Stimulated activated naive B cell treated with anti-CD40 and anti-IgM and Interleukin-4, amounts not matched to agents 10 μg/mL and 1 μg/mL and 100 μg/mL, for 72 hours (primary cell): ENCODE measurements around the gene TRAPPC10.

ENCODE experiments used
- ATAC-seq, 2 donors: fragments of 150-1000 bp; cut with Tn5 transposase; replicated peaks; 2 replicates each; pipeline ENCODE4 v1.10.0; 2021; ENCODE audit warnings: moderate library complexity in 1 of 2
- DNase-seq: peaks from one replicate; pipeline ENCODE4 v3.0.0; 2021
- H3K27ac Mint-ChIP-seq: one replicate; pipeline ENCODE4 v1.8.0; 2022; ENCODE audit warnings: mild to moderate bottlenecking, mixed read lengths
- H3K27me3 Mint-ChIP-seq, 2 donors: one replicate each; pipeline ENCODE4 v1.8.0; 2022; ENCODE audit warnings: mixed read lengths in 2 of 2
- H3K36me3 Mint-ChIP-seq, 2 donors: one replicate each; pipeline ENCODE4 v1.8.0; 2022; ENCODE audit warnings: mixed read lengths in 2 of 2, mild to moderate bottlenecking in 1 of 2
- H3K4me1 Mint-ChIP-seq, 2 donors: one replicate each; pipeline ENCODE4 v1.8.0; 2022; ENCODE audit warnings: mixed read lengths in 2 of 2, mild to moderate bottlenecking in 1 of 2
- H3K4me3 Mint-ChIP-seq, 2 donors: one replicate each; pipeline ENCODE4 v1.8.0; 2022; ENCODE audit warnings: mild to moderate bottlenecking in 2 of 2, mixed read lengths in 2 of 2, moderate library complexity in 1 of 2
- H3K9me3 Mint-ChIP-seq, 2 donors: one replicate each; pipeline ENCODE4 v1.8.0; 2022; ENCODE audit warnings: mixed read lengths in 2 of 2, mild to moderate bottlenecking in 1 of 2

TRAPPC10 gene

GRCh38 chr21:44011579-44012473, at the start of gene TRAPPC10:
TSS of gene TRAPPC10 (plus strand) at chr21:44012309. CDS start at chr21:44012494, 185 bp downstream.
- no peaks in the 10 kb centered on the region for H3K9me3 Mint-ChIP-seq
- peak; percentile 80 for DNase-seq
- no peaks in the 10 kb centered on the region for H3K27me3 Mint-ChIP-seq
- H3K36me3 Mint-ChIP-seq, result peaks cover 4 to 24% of the 10 kb centered on the region in 2 donors
- peaks cover 31 to 43% of the 10 kb centered on the region in 2 donors for H3K4me1 Mint-ChIP-seq
- H3K4me3 Mint-ChIP-seq, result peak within 1 kb of the TSS; percentile 89 to 92
- peak; percentile 79 to 82 for ATAC-seq
- H3K27ac Mint-ChIP-seq, result peak within 1 kb of the TSS; percentile 94

DNA sequence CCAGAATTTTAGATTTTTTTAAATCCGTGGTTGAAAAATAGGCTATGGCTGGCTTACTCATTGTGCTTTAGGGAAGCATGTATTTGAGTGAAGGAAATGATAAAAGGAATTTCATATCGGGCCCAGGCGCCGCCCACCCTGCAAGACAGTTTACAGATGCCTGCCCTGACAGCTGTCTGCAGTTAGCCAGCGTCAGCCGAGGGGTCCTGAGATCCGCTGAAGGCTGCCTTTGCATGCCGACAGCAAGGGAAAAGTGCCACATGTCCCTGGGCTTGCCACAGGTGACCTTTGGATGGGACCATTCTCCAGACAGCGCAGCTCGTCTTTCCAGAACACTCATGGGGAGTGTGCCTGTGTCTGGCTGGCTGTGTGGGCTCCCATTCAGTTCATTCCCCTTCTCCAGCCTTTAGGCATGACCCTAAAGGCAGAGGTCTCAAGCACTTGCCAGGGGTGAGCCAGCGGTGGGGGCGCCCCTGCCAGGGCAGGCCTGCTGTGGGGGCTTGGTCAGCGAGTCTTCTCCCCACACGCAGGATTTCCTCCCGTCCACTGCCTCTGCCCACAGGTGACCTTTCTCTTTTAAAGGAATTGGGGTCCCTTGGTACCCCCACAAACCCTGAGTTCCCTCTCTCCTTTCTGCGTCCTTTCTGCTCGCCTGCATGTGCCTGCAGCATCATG, 46.1 kb upstream of the TRAPPC10 start:
- Mint-ChIP-seq H3K4me1 (peaks cover 0 to 18% of the 10 kb centered on the region in 2 donors), H3K27ac (no peak overlapping the region), H3K4me3 (no peak overlapping the region), H3K27me3 (no peaks in the 10 kb centered on the region), H3K9me3 (no peaks in the 10 kb centered on the region), H3K36me3 (peaks cover 31 to 51% of the 10 kb centered on the region in 2 donors)
- ATAC-seq (no peak), DNase-seq (no peak)

DNA sequence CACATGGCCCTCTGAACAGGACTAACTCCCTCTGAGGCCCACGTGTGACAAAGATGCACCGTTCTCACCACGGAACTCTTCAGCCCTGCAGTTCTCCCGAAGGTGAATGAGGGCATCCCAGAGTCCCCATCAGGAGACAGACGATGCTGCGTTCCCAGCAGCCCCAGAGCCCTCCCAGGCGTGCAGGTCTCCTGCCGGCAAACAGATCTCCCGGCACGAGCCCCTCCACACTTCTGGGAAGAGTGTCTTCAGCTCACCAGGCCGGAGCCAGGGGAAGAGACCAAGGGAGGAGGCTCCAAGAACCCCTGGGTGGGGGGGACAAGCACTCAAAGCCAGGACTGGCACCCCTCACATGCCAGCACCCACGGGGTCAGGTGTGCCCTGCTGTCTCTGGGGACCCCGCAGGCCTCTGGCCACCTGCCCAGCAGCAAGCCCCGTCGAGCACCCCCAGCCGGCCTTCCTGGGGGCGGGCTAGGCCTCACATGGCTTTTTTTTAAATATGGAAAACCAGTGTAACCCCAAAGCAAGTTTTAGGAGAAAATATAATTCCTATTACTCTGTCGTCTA, 45.1 kb upstream of the TRAPPC10 start:
- H3K4me1 Mint-ChIP-seq, result peaks cover 0 to 12% of the 10 kb centered on the region in 2 donors
- DNase-seq (no peak), ATAC-seq (no peak)
- H3K27ac Mint-ChIP-seq, result no peak overlapping the region
- peaks cover 37 to 55% of the 10 kb centered on the region in 2 donors for H3K36me3 Mint-ChIP-seq
- H3K27me3 Mint-ChIP-seq, result no peaks in the 10 kb centered on the region
- no peaks in the 10 kb centered on the region for H3K9me3 Mint-ChIP-seq
- H3K4me3 Mint-ChIP-seq, result no peak overlapping the region

GRCh38 chr21:43967981-43968380, 44.1 kb upstream of the TRAPPC10 start:
- H3K27ac Mint-ChIP-seq, result peak overlapping the region; percentile 66
- no peak for ATAC-seq

GRCh38 chr21:43968410-43969114, 43.5 kb upstream of the TRAPPC10 start:
- Mint-ChIP-seq H3K4me1 (peaks cover 0 to 10% of the 10 kb centered on the region in 2 donors), H3K27ac (no peak overlapping the region), H3K4me3 (no peak overlapping the region), H3K9me3 (no peaks in the 10 kb centered on the region), H3K36me3 (peaks cover 37 to 57% of the 10 kb centered on the region in 2 donors), H3K27me3 (no peaks in the 10 kb centered on the region)
- ATAC-seq (no peak), DNase-seq (no peak)

More at GRCh38 chr21:43967981-43968380, 44.1 kb upstream of the TRAPPC10 start:
- no peaks in the 10 kb centered on the region for H3K27me3 Mint-ChIP-seq
- no peak for DNase-seq
- H3K9me3 Mint-ChIP-seq, result no peaks in the 10 kb centered on the region
- peaks cover 36 to 59% of the 10 kb centered on the region in 2 donors for H3K36me3 Mint-ChIP-seq
- H3K4me3 Mint-ChIP-seq, result no peak overlapping the region
- peaks cover 0 to 11% of the 10 kb centered on the region in 2 donors for H3K4me1 Mint-ChIP-seq

- no peak overlapping the region for H3K4me3 Mint-ChIP-seq
- peaks cover 0 to 10% of the 10 kb centered on the region in 2 donors for H3K4me1 Mint-ChIP-seq
- H3K27me3 Mint-ChIP-seq, result no peaks in the 10 kb centered on the region
- no peaks in the 10 kb centered on the region for H3K9me3 Mint-ChIP-seq
- no peak for ATAC-seq
- H3K36me3 Mint-ChIP-seq, result peaks cover 35 to 57% of the 10 kb centered on the region in 2 donors
- DNase-seq, result no peak
- no peak overlapping the region for H3K27ac Mint-ChIP-seq
Measured at GRCh38 chr21:43969115-43969444, 43.0 kb upstream of the TRAPPC10 start.

GRCh38 chr21:43970551-43970950, 41.6 kb upstream of the TRAPPC10 start:
- Mint-ChIP-seq H3K9me3 (no peaks in the 10 kb centered on the region), H3K36me3 (peaks cover 42 to 58% of the 10 kb centered on the region in 2 donors), H3K27me3 (no peaks in the 10 kb centered on the region), H3K27ac (peak overlapping the region; percentile 37), H3K4me3 (no peak overlapping the region), H3K4me1 (peaks cover 13 to 17% of the 10 kb centered on the region in 2 donors)
- no peak for ATAC-seq
- DNase-seq, result no peak

DNA sequence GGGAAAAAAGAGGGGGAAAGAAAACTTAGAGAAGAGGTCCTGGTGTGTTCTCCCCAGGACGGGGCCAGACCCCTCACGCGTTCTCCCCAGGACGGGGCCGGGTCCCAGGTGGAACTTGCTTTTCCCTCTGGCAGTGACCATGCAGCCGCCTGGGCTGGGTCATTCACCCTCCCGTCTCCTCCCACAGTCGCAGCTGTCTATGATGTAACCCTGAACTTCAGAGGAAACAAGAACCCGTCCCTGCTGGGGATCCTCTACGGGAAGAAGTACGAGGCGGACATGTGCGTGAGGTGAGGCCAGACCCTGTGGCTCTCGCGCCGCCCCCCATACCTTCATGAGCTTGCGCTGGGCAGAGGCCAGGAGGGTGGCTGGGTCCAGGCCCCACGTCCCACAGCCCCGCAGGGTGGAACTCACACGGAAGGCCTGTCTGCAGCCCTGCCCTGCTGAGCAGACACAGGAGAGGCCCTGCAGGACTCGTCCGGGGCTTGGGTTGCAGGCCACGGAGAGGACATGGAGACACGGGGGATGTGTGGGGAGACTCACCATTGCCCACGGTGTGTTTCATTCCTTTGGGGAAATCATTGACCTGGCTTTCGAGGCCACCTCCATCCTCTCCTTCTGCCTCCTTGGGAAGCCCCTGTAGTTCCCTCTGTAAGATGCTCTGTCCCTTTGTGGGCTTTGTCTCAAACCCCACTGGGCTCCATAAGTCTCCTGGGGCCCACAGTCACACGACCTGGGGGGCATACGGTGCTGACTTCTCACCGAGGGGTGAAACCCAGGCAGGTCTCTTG, 40.7 kb upstream of the TRAPPC10 start:
- DNase-seq (no peak), ATAC-seq (no peak)
- Mint-ChIP-seq H3K4me3 (no peak overlapping the region), H3K4me1 (peaks cover 13 to 19% of the 10 kb centered on the region in 2 donors), H3K36me3 (peaks cover 43 to 58% of the 10 kb centered on the region in 2 donors), H3K9me3 (no peaks in the 10 kb centered on the region), H3K27me3 (no peaks in the 10 kb centered on the region), H3K27ac (no peak overlapping the region)

- Mint-ChIP-seq H3K4me3 (no peak overlapping the region), H3K27ac (peak overlapping the region; percentile 67), H3K4me1 (peaks cover 13 to 19% of the 10 kb centered on the region in 2 donors), H3K27me3 (no peaks in the 10 kb centered on the region), H3K9me3 (no peaks in the 10 kb centered on the region), H3K36me3 (peaks cover 43 to 57% of the 10 kb centered on the region in 2 donors)
- ATAC-seq, result no peak
- no peak for DNase-seq
Measured at GRCh38 chr21:43971992-43972255, 40.2 kb upstream of the TRAPPC10 start.

- ATAC-seq (no peak), DNase-seq (no peak)
- Mint-ChIP-seq H3K4me1 (peaks cover 13 to 14% of the 10 kb centered on the region in 2 donors), H3K4me3 (no peak overlapping the region), H3K36me3 (peaks cover 41 to 49% of the 10 kb centered on the region in 2 donors), H3K27ac (peak overlapping the region; percentile 51), H3K27me3 (no peaks in the 10 kb centered on the region), H3K9me3 (no peaks in the 10 kb centered on the region)
Measured at GRCh38 chr21:43972850-43973633, 39.1 kb upstream of the TRAPPC10 start.

- H3K9me3 Mint-ChIP-seq, result no peaks in the 10 kb centered on the region
- H3K27ac Mint-ChIP-seq, result peak overlapping the region; percentile 6
- H3K36me3 Mint-ChIP-seq, result peaks cover 43 to 54% of the 10 kb centered on the region in 2 donors
- no peak overlapping the region for H3K4me3 Mint-ChIP-seq
- peaks cover 13 to 14% of the 10 kb centered on the region in 2 donors for H3K4me1 Mint-ChIP-seq
- no peak for ATAC-seq
- no peaks in the 10 kb centered on the region for H3K27me3 Mint-ChIP-seq
- no peak for DNase-seq
Measured at GRCh38 chr21:43973634-43973955, 38.5 kb upstream of the TRAPPC10 start.

- DNase-seq (no peak), ATAC-seq (peak in 1 of 2 donors; percentile 37)
- Mint-ChIP-seq H3K36me3 (peaks cover 43 to 51% of the 10 kb centered on the region in 2 donors), H3K27ac (peak overlapping the region; percentile 1), H3K27me3 (no peaks in the 10 kb centered on the region), H3K4me1 (peaks cover 13% of the 10 kb centered on the region in 2 donors), H3K9me3 (no peaks in the 10 kb centered on the region), H3K4me3 (peak overlapping the region in 1 of 2 donors; percentile 34)
Measured at GRCh38 chr21:43974791-43975468, 37.2 kb upstream of the TRAPPC10 start.
